ENCODE measurements around the gene GSN. TPM values are rescaled to one million over a fixed set of nuclear protein-coding genes. Genes with fewer than 3 reads are reported as not detected.

The GSN gene
- total and polyA plus RNA-seq, 2 donors (not counting 1 experiment from before 2014, with no cell fraction given), result 38.4 to 45.4 TPM

DNA sequence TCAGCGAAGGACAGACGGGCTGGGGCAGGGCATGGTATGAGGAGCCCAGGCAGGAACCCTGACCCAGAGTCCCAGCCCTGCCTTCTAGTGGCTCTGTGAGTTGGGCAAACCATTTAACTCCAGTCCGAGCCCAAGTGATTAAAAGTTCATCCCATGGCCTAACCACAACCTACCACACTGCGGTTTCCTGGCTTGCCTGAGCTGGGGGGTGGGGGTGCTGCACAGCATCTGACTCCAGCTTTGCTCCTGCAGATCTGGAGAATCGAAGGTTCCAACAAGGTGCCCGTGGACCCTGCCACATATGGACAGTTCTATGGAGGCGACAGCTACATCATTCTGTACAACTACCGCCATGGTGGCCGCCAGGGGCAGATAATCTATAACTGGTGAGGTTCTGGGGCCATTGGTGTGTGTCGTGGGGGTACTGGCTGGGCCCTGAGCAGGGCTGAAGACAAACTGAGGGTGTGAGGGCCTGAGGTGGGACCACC lies 53.1 kb downstream of the GSN start:
- intact Hi-C loops (cut with micrococcal nuclease), result loop anchor here (5.0 kb wide), 2 partner anchors 46 to 109 kb away; no protein-coding TSS in a partner anchor
- Histone ChIP-seq H2AFZ (ENCODE audit: insufficient read depth, low read depth, low read length, poor library complexity, severe bottlenecking) (no peak overlapping the region), H3K9me3 (ENCODE audit: control extremely low read depth in 1 of 3, control insufficient read depth in 2 of 3, insufficient read depth in 1 of 3, low read length in 2 of 3) (no peaks in the 10 kb centered on the region), H3K4me2 (replicated peaks; ENCODE audit: low read depth, low read length, poor library complexity, severe bottlenecking) (no peak overlapping the region), H3K27me3 (replicated peaks in 1 of 4; ENCODE audit: control extremely low read depth in 1 of 4, control insufficient read depth in 3 of 4, insufficient read depth in 4 of 4, low read length in 3 of 4) (no peaks in the 10 kb centered on the region), H3K36me3 (replicated peaks in 1 of 2; ENCODE audit: control extremely low read depth in 1 of 2, control insufficient read depth in 1 of 2, extremely low read depth in 1 of 2, insufficient read depth in 2 of 2, low read length in 1 of 2) (peaks cover 4 to 28% of the 10 kb centered on the region in 2 experiments), H4K20me1 (ENCODE audit: control insufficient read depth, insufficient read depth, low read length, poor library complexity, severe bottlenecking) (no peaks in the 10 kb centered on the region), H3K4me1 (ENCODE audit: control insufficient read depth in 2 of 2, insufficient read depth in 2 of 2, low read length in 2 of 2) (no peaks in the 10 kb centered on the region), H3K27ac (ENCODE audit: low read length in 2 of 2) (no peak overlapping the region), H3K79me2 (ENCODE audit: control insufficient read depth, insufficient read depth, low read length) (no peaks in the 10 kb centered on the region), H3K9ac (ENCODE audit: low read length) (no peak overlapping the region), H3K4me3 (ENCODE audit: control extremely low read depth in 1 of 5, extremely low read depth in 1 of 5, insufficient read depth in 1 of 5, low read depth in 2 of 5, low read length in 4 of 5) (no peak overlapping the region)
- POLR2A ChIA-PET, result no interaction called here
- Mint-ChIP-seq H3K27ac (no peak overlapping the region), H3K9me3 (ENCODE audit: insufficient read depth) (no peaks in the 10 kb centered on the region), H3K27me3 (no peaks in the 10 kb centered on the region), H3K4me1 (no peaks in the 10 kb centered on the region), H3K4me3 (no peak overlapping the region)
- CTCF ChIA-PET, result interaction anchor here (0.6 to 11.6 kb wide), 27 partner anchors 9 to 565 kb away, joined by 3 to 371 read pairs (median 8); no protein-coding TSS in a partner anchor
- TF ChIP-seq, protein P1, sequence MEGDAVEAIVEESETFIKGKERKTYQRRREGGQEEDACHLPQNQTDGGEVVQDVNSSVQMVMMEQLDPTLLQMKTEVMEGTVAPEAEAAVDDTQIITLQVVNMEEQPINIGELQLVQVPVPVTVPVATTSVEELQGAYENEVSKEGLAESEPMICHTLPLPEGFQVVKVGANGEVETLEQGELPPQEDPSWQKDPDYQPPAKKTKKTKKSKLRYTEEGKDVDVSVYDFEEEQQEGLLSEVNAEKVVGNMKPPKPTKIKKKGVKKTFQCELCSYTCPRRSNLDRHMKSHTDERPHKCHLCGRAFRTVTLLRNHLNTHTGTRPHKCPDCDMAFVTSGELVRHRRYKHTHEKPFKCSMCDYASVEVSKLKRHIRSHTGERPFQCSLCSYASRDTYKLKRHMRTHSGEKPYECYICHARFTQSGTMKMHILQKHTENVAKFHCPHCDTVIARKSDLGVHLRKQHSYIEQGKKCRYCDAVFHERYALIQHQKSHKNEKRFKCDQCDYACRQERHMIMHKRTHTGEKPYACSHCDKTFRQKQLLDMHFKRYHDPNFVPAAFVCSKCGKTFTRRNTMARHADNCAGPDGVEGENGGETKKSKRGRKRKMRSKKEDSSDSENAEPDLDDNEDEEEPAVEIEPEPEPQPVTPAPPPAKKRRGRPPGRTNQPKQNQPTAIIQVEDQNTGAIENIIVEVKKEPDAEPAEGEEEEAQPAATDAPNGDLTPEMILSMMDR (IDR thresholded peaks at IDR 0.05), result no peak
- no peak for TF ChIP-seq EZH2 (IDR thresholded peaks at IDR 0.05; ENCODE audit: borderline replicate concordance, insufficient read depth, low read depth, low read length, poor library complexity, severe bottlenecking)
- ATAC-seq (ENCODE audit: low read depth), result no peak
- DNase-seq, result no peak
- WGBS (ENCODE audit: insufficient coverage), result 63% methylated on average over 8 of the region's 10 CpGs

DNA sequence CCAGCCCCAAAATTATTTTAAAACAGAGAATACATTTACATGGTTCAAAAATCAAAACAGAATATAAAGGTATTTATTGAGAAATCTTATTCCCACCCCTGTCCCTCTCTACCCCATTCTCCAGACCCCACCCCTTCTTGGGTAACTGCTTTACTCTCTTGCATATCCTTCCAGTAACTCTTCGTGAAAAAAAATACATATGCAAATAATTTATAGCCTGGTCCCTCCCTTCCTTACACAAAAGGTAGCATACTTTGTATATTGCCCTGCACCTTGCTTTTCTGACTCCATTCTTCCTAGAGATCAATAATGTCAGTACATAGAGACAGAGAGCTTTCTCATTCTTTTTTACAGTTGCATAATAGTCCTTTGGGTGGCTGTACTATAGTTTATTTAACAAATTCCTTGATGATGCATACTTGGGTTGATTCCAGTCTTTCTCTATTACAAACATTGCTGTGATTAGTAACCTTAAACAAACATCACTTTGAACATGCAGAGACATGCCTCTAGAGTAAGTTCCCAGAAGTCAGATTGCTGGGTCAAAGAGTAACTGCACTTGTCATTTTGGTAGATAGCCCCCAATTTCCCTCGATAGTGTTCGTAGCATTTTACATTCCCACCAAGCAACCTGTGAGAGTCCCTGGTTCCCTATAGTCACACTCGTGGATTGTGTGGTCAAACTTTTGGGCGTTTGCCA lies 54.2 kb downstream of the GSN start:
- ATAC-seq (ENCODE audit: low read depth), result no peak
- Histone ChIP-seq H3K36me3 (replicated peaks in 1 of 2; ENCODE audit: control extremely low read depth in 1 of 2, control insufficient read depth in 1 of 2, extremely low read depth in 1 of 2, insufficient read depth in 2 of 2, low read length in 1 of 2) (peaks cover 8 to 36% of the 10 kb centered on the region in 2 experiments), H3K27ac (ENCODE audit: low read length in 2 of 2) (no peak overlapping the region), H3K4me2 (replicated peaks; ENCODE audit: low read depth, low read length, poor library complexity, severe bottlenecking) (no peak overlapping the region), H3K9ac (ENCODE audit: low read length) (no peak overlapping the region), H3K9me3 (ENCODE audit: control extremely low read depth in 1 of 3, control insufficient read depth in 2 of 3, insufficient read depth in 1 of 3, low read length in 2 of 3) (no peaks in the 10 kb centered on the region), H3K27me3 (replicated peaks in 1 of 4; ENCODE audit: control extremely low read depth in 1 of 4, control insufficient read depth in 3 of 4, insufficient read depth in 4 of 4, low read length in 3 of 4) (no peaks in the 10 kb centered on the region), H3K4me3 (ENCODE audit: control extremely low read depth in 1 of 5, extremely low read depth in 1 of 5, insufficient read depth in 1 of 5, low read depth in 2 of 5, low read length in 4 of 5) (no peak overlapping the region), H2AFZ (ENCODE audit: insufficient read depth, low read depth, low read length, poor library complexity, severe bottlenecking) (no peak overlapping the region), H3K79me2 (ENCODE audit: control insufficient read depth, insufficient read depth, low read length) (no peaks in the 10 kb centered on the region), H4K20me1 (ENCODE audit: control insufficient read depth, insufficient read depth, low read length, poor library complexity, severe bottlenecking) (no peaks in the 10 kb centered on the region), H3K4me1 (ENCODE audit: control insufficient read depth in 2 of 2, insufficient read depth in 2 of 2, low read length in 2 of 2) (no peaks in the 10 kb centered on the region)
- 62% methylated on average over 2 of the region's 5 CpGs for WGBS (ENCODE audit: insufficient coverage)
- no peak for DNase-seq
- Mint-ChIP-seq H3K27me3 (no peaks in the 10 kb centered on the region), H3K27ac (no peak overlapping the region), H3K9me3 (ENCODE audit: insufficient read depth) (no peaks in the 10 kb centered on the region), H3K4me1 (no peaks in the 10 kb centered on the region), H3K4me3 (no peak overlapping the region)
- TF ChIP-seq, protein P1 (IDR thresholded peaks at IDR 0.05), result no peak
- no peak for TF ChIP-seq EZH2 (IDR thresholded peaks at IDR 0.05; ENCODE audit: borderline replicate concordance, insufficient read depth, low read depth, low read length, poor library complexity, severe bottlenecking)
- intact Hi-C loops (cut with micrococcal nuclease), result loop anchor here (5.0 kb wide), 2 partner anchors 45 to 110 kb away; no protein-coding TSS in a partner anchor
- ChIA-PET POLR2A (no interaction called here), CTCF (interaction anchor here (0.8 to 11.6 kb wide), 3 partner anchors 47 to 110 kb away, joined by 4 to 371 read pairs (median 60); no protein-coding TSS in a partner anchor)
